Caco-2 (cell line): ENCODE results near the gene NUDT16. TPM values are rescaled to one million over a fixed set of nuclear protein-coding genes. Genes with fewer than 3 reads are reported as not detected.

ENCODE experiments used
- BruUV-seq: library from RNA; stranded (reverse); fragments of 400-500 nt; replicated peaks from 2 replicates; lab custom pipeline; 2021; lab: Mats Ljungman, UMichigan
- CTCF ChIA-PET: fragments of 300-600 bp; sonication (Branson Sonifier 250); formaldehyde crosslinking; loops from one replicate; lab custom pipeline; 2022; ENCODE audit warnings: antibody characterized with exemption; lab: Charles Lee
- POLR2A ChIA-PET: fragments of 300-600 bp; sonication (Branson Sonifier 250); formaldehyde crosslinking; loops from one replicate; lab custom pipeline; 2022; ENCODE audit warnings: antibody characterized with exemption; lab: Charles Lee
- DNase-seq, 2 experiments: peaks; one replicate each; pipeline versions ENCODE4 v3.0.0 to v3.0.0-alpha.2; 2020 to 2022
- H3K27me3 ChIP-seq: replicated peaks from 2 replicates; pipeline ENCODE4 v1.6.0; 2011; ENCODE audit warnings: low read length; ENCODE audit not compliant: control insufficient read depth, insufficient read depth
- H3K36me3 ChIP-seq: 2 replicates; pipeline ENCODE4 v1.5.1; 2011; ENCODE audit warnings: low read length; ENCODE audit not compliant: control insufficient read depth, insufficient read depth
- H3K4me1 ChIP-seq: fragments of 250-450 bp; sonication (Bioruptor Pico); 2 replicates; pipeline ENCODE4 v1.5.1; 2020; ENCODE audit warnings: mild to moderate bottlenecking
- H3K4me3 ChIP-seq: 2 replicates; pipeline ENCODE4 v1.5.1; 2011; ENCODE audit warnings: low read depth, mild to moderate bottlenecking, control low read depth, low read length
- H3K9me3 ChIP-seq: fragments of 250-450 bp; sonication (Bioruptor Pico); 2 replicates; pipeline ENCODE4 v1.5.1; 2020; ENCODE audit warnings: mild to moderate bottlenecking, moderate library complexity
- H3K27ac Mint-ChIP-seq: one replicate; pipeline ENCODE4 v1.8.0; 2022; ENCODE audit warnings: mixed read lengths; ENCODE audit not compliant: unreplicated experiment
- H3K27me3 Mint-ChIP-seq: one replicate; pipeline ENCODE4 v1.8.0; 2022; ENCODE audit warnings: mixed read lengths; ENCODE audit not compliant: insufficient read depth, unreplicated experiment
- H3K36me3 Mint-ChIP-seq: one replicate; pipeline ENCODE4 v1.8.0; 2022; ENCODE audit warnings: mild to moderate bottlenecking, mixed read lengths; ENCODE audit not compliant: insufficient read depth, unreplicated experiment
- H3K4me1 Mint-ChIP-seq: one replicate; pipeline ENCODE4 v1.8.0; 2022; ENCODE audit warnings: low read depth, mixed read lengths; ENCODE audit not compliant: unreplicated experiment
- H3K4me3 Mint-ChIP-seq: one replicate; pipeline ENCODE4 v1.8.0; 2022; ENCODE audit warnings: mild to moderate bottlenecking, moderate library complexity, mixed read lengths; ENCODE audit not compliant: unreplicated experiment
- H3K9me3 Mint-ChIP-seq: one replicate; pipeline ENCODE4 v1.8.0; 2022; ENCODE audit warnings: mixed read lengths; ENCODE audit not compliant: unreplicated experiment
- CTCF ChIP-seq, 2 experiments: fragments of 200-600 bp in 1 of 2; IDR thresholded peaks; 1 replicate in 1 of 2; 2 replicates in 1 of 2; pipeline versions ENCODE4 v1.5.1 to v1.8.0; 2011 to 2022; ENCODE audit warnings: antibody characterized with exemption in 1 of 2, control low read depth in 1 of 2, inconsistent platforms in 1 of 2, low read depth in 1 of 2, low read length in 1 of 2, mild to moderate bottlenecking in 1 of 2, moderate library complexity in 1 of 2; ENCODE audit not compliant: insufficient read depth in 1 of 2, severe bottlenecking in 1 of 2, unreplicated experiment in 1 of 2
- intact Hi-C: fragments of 100-400 bp; cut with micrococcal nuclease; formaldehyde crosslinking; loops from one replicate; pipeline ENCODE4 v1.10.0; 2022; ENCODE audit not compliant: unreplicated experiment
- total RNA-seq: library from RNA; stranded (reverse); gene quantifications from 2 replicates; pipeline ENCODE4 v1.2.3, GENCODE V29; 2022

The NUDT16 gene
- total RNA-seq, 1 experiment from 2014 or later = 16.6 TPM

- peaks cover 10% of the 10 kb centered on the region for H3K4me1 ChIP-seq
- no peaks in the 10 kb centered on the region for H3K9me3 ChIP-seq
- no peak overlapping the region for H3K27ac Mint-ChIP-seq
- intact Hi-C loops = no loop called here
- DNase-seq = no peak
- ChIA-PET POLR2A (no interaction called here), CTCF (no interaction called here)
- BruUV-seq = no TSS peak
- H3K36me3 ChIP-seq = no peaks in the 10 kb centered on the region
- no peak overlapping the region for H3K4me3 ChIP-seq
- no peaks in the 10 kb centered on the region for H3K27me3 ChIP-seq
- no peaks in the 10 kb centered on the region for H3K36me3 Mint-ChIP-seq
- H3K4me1 Mint-ChIP-seq = no peaks in the 10 kb centered on the region
- no peak for TF ChIP-seq CTCF (IDR thresholded peaks at IDR 0.05; ENCODE audit: insufficient read depth in 1 of 2, low read depth in 1 of 2, low read length in 1 of 2, severe bottlenecking in 1 of 2, unreplicated experiment in 1 of 2)
- H3K9me3 Mint-ChIP-seq = no peaks in the 10 kb centered on the region
- no peaks in the 10 kb centered on the region for H3K27me3 Mint-ChIP-seq
- H3K4me3 Mint-ChIP-seq = no peak overlapping the region
These were observed 14.6 kb downstream of the NUDT16 start for GRCh38 chr3:131396170-131396569.

GRCh38 chr3:131397889-131398288, 16.3 kb downstream of the NUDT16 start:
- TF ChIP-seq CTCF (IDR thresholded peaks at IDR 0.05; ENCODE audit: insufficient read depth in 1 of 2, low read depth in 1 of 2, low read length in 1 of 2, severe bottlenecking in 1 of 2, unreplicated experiment in 1 of 2) = no peak
- Mint-ChIP-seq H3K27ac (no peak overlapping the region), H3K27me3 (no peaks in the 10 kb centered on the region), H3K4me1 (no peaks in the 10 kb centered on the region), H3K4me3 (no peak overlapping the region), H3K9me3 (no peaks in the 10 kb centered on the region), H3K36me3 (no peaks in the 10 kb centered on the region)
- Histone ChIP-seq H3K27me3 (no peaks in the 10 kb centered on the region), H3K4me1 (peaks cover 10% of the 10 kb centered on the region), H3K9me3 (no peaks in the 10 kb centered on the region), H3K4me3 (no peak overlapping the region), H3K36me3 (no peaks in the 10 kb centered on the region)
- CTCF ChIA-PET = no interaction called here
- no TSS peak for BruUV-seq
- intact Hi-C loops = no loop called here
- POLR2A ChIA-PET = no interaction called here
- DNase-seq = no peak

GRCh38 chr3:131401978-131402377, 20.4 kb downstream of the NUDT16 start:
- ChIA-PET POLR2A (no interaction called here), CTCF (no interaction called here)
- Mint-ChIP-seq H3K36me3 (no peaks in the 10 kb centered on the region), H3K4me3 (no peak overlapping the region), H3K27me3 (peaks cover 3% of the 10 kb centered on the region), H3K4me1 (no peaks in the 10 kb centered on the region), H3K9me3 (no peaks in the 10 kb centered on the region), H3K27ac (no peak overlapping the region)
- Histone ChIP-seq H3K9me3 (no peaks in the 10 kb centered on the region), H3K4me1 (no peaks in the 10 kb centered on the region), H3K27me3 (no peaks in the 10 kb centered on the region), H3K4me3 (no peak overlapping the region), H3K36me3 (no peaks in the 10 kb centered on the region)
- no peak for TF ChIP-seq CTCF (IDR thresholded peaks at IDR 0.05; ENCODE audit: insufficient read depth in 1 of 2, low read depth in 1 of 2, low read length in 1 of 2, severe bottlenecking in 1 of 2, unreplicated experiment in 1 of 2)
- no peak for DNase-seq
- BruUV-seq = no TSS peak
- intact Hi-C loops = no loop called here
